IMR-90 (cell line): ENCODE data around the gene FRMD4B. TPM values are rescaled to one million over a fixed set of nuclear protein-coding genes. Genes with fewer than 3 reads are reported as not detected.

Source experiments
- ATAC-seq: fragments of 200-7000 bp; cut with Tn5 transposase; 2 replicates; pipeline ENCODE4 v1.9.1; 2020; ENCODE audit warnings: low read depth, mild to moderate bottlenecking, moderate library complexity
- BruUV-seq: library from RNA; stranded (reverse); fragments of 400-500 nt; replicated peaks from 2 replicates; lab custom pipeline; 2021; lab: Mats Ljungman, UMichigan
- CTCF ChIA-PET: fragments of 300-600 bp; formaldehyde crosslinking; extraction: SDS; loops from one replicate; lab custom pipeline; 2021; ENCODE audit warnings: antibody characterized with exemption; lab: Yijun Ruan, JAX
- POLR2A ChIA-PET: fragments of 300-600 bp; sonication (Branson Sonifier 250); formaldehyde crosslinking; loops from one replicate; lab custom pipeline; 2022; ENCODE audit warnings: antibody characterized with exemption; ENCODE audit not compliant: unreplicated experiment; lab: Charles Lee
- DNase-seq: peaks from one replicate; pipeline ENCODE4 v3.0.0; 2013
- H2AFZ ChIP-seq: replicated peaks from 2 replicates; pipeline ENCODE3; 2013; ENCODE audit warnings: low read length, mild to moderate bottlenecking; ENCODE audit not compliant: poor library complexity
- H2AK5ac ChIP-seq: 2 replicates; pipeline ENCODE4 v1.6.1; 2013; ENCODE audit warnings: low read depth, low read length, inconsistent platforms
- H2AK9ac ChIP-seq: replicated peaks from 2 replicates; pipeline ENCODE3; 2013; ENCODE audit warnings: mild to moderate bottlenecking, low read depth, low read length, moderate library complexity; ENCODE audit not compliant: poor library complexity
- H2BK120ac ChIP-seq: 2 replicates; pipeline ENCODE4 v1.6.1; 2013; ENCODE audit warnings: low read depth, low read length, inconsistent platforms
- H2BK15ac ChIP-seq: 3 replicates; pipeline ENCODE4 v1.6.1; 2013; ENCODE audit warnings: low read depth, low read length, inconsistent platforms
- H2BK20ac ChIP-seq: 2 replicates; pipeline ENCODE4 v1.6.1; 2013; ENCODE audit warnings: low read depth, mild to moderate bottlenecking, inconsistent platforms, low read length, moderate library complexity
- H2BK5ac ChIP-seq: 2 replicates; pipeline ENCODE4 v1.6.1; 2013; ENCODE audit warnings: mild to moderate bottlenecking, low read depth, low read length, inconsistent platforms; ENCODE audit not compliant: poor library complexity, severe bottlenecking
- H3K14ac ChIP-seq: replicated peaks from 2 replicates; pipeline ENCODE4 v1.6.1; 2013; ENCODE audit warnings: low read depth, low read length, inconsistent platforms
- H3K18ac ChIP-seq: 2 replicates; pipeline ENCODE4 v1.6.1; 2013; ENCODE audit warnings: low read depth, low read length, control low read depth
- H3K23ac ChIP-seq: 2 replicates; pipeline ENCODE4 v1.6.1; 2013; ENCODE audit warnings: low read depth, low read length, inconsistent platforms
- H3K27ac ChIP-seq: 2 replicates; pipeline ENCODE4 v1.5.1; 2013; ENCODE audit warnings: mild to moderate bottlenecking, control low read depth, low read length; ENCODE audit not compliant: insufficient read depth
- H3K27me3 ChIP-seq: 2 replicates; pipeline ENCODE4 v1.6.1; 2013; ENCODE audit warnings: low read length; ENCODE audit not compliant: control insufficient read depth, insufficient read depth
- H3K36me3 ChIP-seq: 2 replicates; pipeline ENCODE4 v1.6.1; 2013; ENCODE audit warnings: low read length, mixed read lengths; ENCODE audit not compliant: control insufficient read depth, insufficient read depth
- H3K4ac ChIP-seq: 2 replicates; pipeline ENCODE4 v1.6.1; 2013; ENCODE audit warnings: low read depth, low read length, inconsistent platforms
- H3K4me1 ChIP-seq: 2 replicates; pipeline ENCODE4 v1.6.1; 2013; ENCODE audit warnings: low read length, mixed read lengths; ENCODE audit not compliant: control insufficient read depth, insufficient read depth
- H3K4me2 ChIP-seq: 2 replicates; pipeline ENCODE4 v1.6.1; 2013; ENCODE audit warnings: low read depth, mild to moderate bottlenecking, control low read depth, low read length, moderate library complexity
- H3K4me3 ChIP-seq: 2 replicates; pipeline ENCODE4 v1.5.1; 2013; ENCODE audit warnings: low read depth, mild to moderate bottlenecking, control low read depth, low read length, moderate library complexity; ENCODE audit not compliant: insufficient read depth
- H3K56ac ChIP-seq: 2 replicates; pipeline ENCODE4 v1.6.1; 2013; ENCODE audit warnings: low read length, inconsistent platforms; ENCODE audit not compliant: insufficient read depth; ENCODE audit errors: extremely low read depth
- H3K79me1 ChIP-seq, 2 experiments: 2 replicates each; pipeline ENCODE4 v1.6.1; 2013; ENCODE audit warnings: low read length in 2 of 2, inconsistent platforms in 1 of 2, low read depth in 1 of 2
- H3K9ac ChIP-seq: 2 replicates; pipeline ENCODE4 v1.6.1; 2013; ENCODE audit warnings: low read depth, low read length, control low read depth
- H3K9me1 ChIP-seq: 2 replicates; pipeline ENCODE4 v1.6.1; 2013; ENCODE audit warnings: low read length, inconsistent platforms; ENCODE audit not compliant: insufficient read depth
- H3K9me3 ChIP-seq: 2 replicates; pipeline ENCODE4 v1.6.1; 2013; ENCODE audit warnings: low read length; ENCODE audit not compliant: control insufficient read depth, insufficient read depth
- H4K20me1 ChIP-seq: 2 replicates; pipeline ENCODE4 v1.6.1; 2013; ENCODE audit warnings: low read length, inconsistent platforms; ENCODE audit not compliant: insufficient read depth
- H4K5ac ChIP-seq: 2 replicates; pipeline ENCODE4 v1.6.1; 2013; ENCODE audit warnings: mild to moderate bottlenecking, low read depth, low read length, control low read depth
- H4K8ac ChIP-seq, 2 experiments: 2 replicates each; pipeline ENCODE4 v1.6.1; 2013; ENCODE audit warnings: low read depth in 2 of 2, low read length in 2 of 2, control low read depth in 1 of 2, inconsistent platforms in 1 of 2
- H4K91ac ChIP-seq: 2 replicates; pipeline ENCODE4 v1.6.1; 2013; ENCODE audit warnings: low read depth, low read length, inconsistent platforms; ENCODE audit not compliant: insufficient read depth
- CHD1 ChIP-seq: IDR thresholded peaks from 2 replicates; pipeline ENCODE4 v1.6.1; 2012; ENCODE audit warnings: low read depth, low read length, improper control_type of control experiment
- MXI1 ChIP-seq: IDR thresholded peaks from 2 replicates; pipeline ENCODE4 v1.6.1; 2012; ENCODE audit warnings: low read depth, mild to moderate bottlenecking, low read length, moderate library complexity, borderline replicate concordance
- NFE2L2 ChIP-seq: fragments of 150-350 bp; IDR thresholded peaks from 2 replicates; pipeline ENCODE4 v1.6.1; 2016; ENCODE audit warnings: low read depth, mild to moderate bottlenecking, low read length
- RAD21 ChIP-seq: IDR thresholded peaks from 2 replicates; pipeline ENCODE4 v1.6.1; 2012; ENCODE audit warnings: low read length, improper control_type of control experiment
- RFX5 ChIP-seq: IDR thresholded peaks from 2 replicates; pipeline ENCODE4 v1.8.0; 2012; ENCODE audit warnings: low read depth, mild to moderate bottlenecking, low read length, moderate library complexity
- SMC3 ChIP-seq: fragments of 150-350 bp; IDR thresholded peaks from 2 replicates; pipeline ENCODE4 v1.6.1; 2016; ENCODE audit warnings: low read depth, mild to moderate bottlenecking, antibody characterized with exemption, low read length, moderate library complexity
- WGBS, 2 experiments: methylation state at CpG; one replicate each; pipeline versions ENCODE4 v1.1.5 to v1.1.7; 2013; ENCODE audit warnings: missing lambda C conversion rate in 2 of 2; ENCODE audit not compliant: insufficient read length in 1 of 2; ENCODE audit errors: extremely low coverage in 2 of 2; 5-methylcytosine and 5-hydroxymethylcytosine counted together
- dilution Hi-C: fragments of 300-500 bp; cut with HindIII; formaldehyde crosslinking; loops from one replicate; pipeline ENCODE4 v1.14.3; 2018; ENCODE audit warnings: low sequenced_read_pairs; ENCODE audit not compliant: unreplicated experiment
- in situ Hi-C: fragments of 300-500 bp; cut with MboI; formaldehyde crosslinking; loops from 3 replicates; pipeline ENCODE4 v1.14.3; 2019; ENCODE audit warnings: low sequenced_read_pairs, inconsistent platforms, mixed read lengths
- intact Hi-C: fragments of 100-400 bp; cut with micrococcal nuclease; formaldehyde crosslinking; loops from 2 replicates; pipeline ENCODE4 v1.10.0; 2022
- polyA plus RNA-seq, 3 experiments: library from polyadenylated mRNA; depleted of rRNA; stranded (reverse); fragments of >200 nt; gene quantifications; 2 replicates each; pipeline ENCODE4 v1.2.3, GENCODE V29; 2012; ENCODE audit warnings: low replicate concordance in 1 of 3
- total RNA-seq: library from RNA; depleted of rRNA; stranded (reverse); fragments of >200 nt; gene quantifications from 2 replicates; pipeline ENCODE4 v1.2.3, GENCODE V29; 2012

Gene FRMD4B
- total and polyA plus RNA-seq, 2 of the 4 experiments (the other 2 are of a cell fraction): 0.14 to 0.36 TPM

- no TSS peak for BruUV-seq
- Histone ChIP-seq H3K18ac (no peak overlapping the region), H2AK5ac (no peak overlapping the region), H2BK20ac (no peak overlapping the region), H3K14ac (no peak overlapping the region), H3K4ac (no peak overlapping the region), H4K5ac (no peak overlapping the region), H4K8ac (no peak overlapping the region), H2AK9ac (no peak overlapping the region), H2BK120ac (no peak overlapping the region), H3K36me3 (no peaks in the 10 kb centered on the region), H3K9me1 (no peaks in the 10 kb centered on the region), H3K27ac (no peak overlapping the region), H3K4me3 (no peak overlapping the region), H3K4me1 (no peaks in the 10 kb centered on the region), H3K56ac (no peak overlapping the region), H3K9ac (no peak overlapping the region), H2BK5ac (no peak overlapping the region), H2AFZ (no peak overlapping the region), H3K9me3 (no peaks in the 10 kb centered on the region), H3K27me3 (peaks cover 1% of the 10 kb centered on the region), H3K23ac (no peak overlapping the region), H4K20me1 (no peaks in the 10 kb centered on the region), H2BK15ac (no peak overlapping the region), H3K79me1 (no peaks in the 10 kb centered on the region), H4K91ac (no peak overlapping the region), H3K4me2 (no peak overlapping the region)
- intact Hi-C loops (loop anchor here (1.0 to 2.0 kb wide), 2 partner anchors 249 to 289 kb away; no protein-coding TSS in a partner anchor), in situ Hi-C loops (no loop called here), dilution Hi-C loops (no loop called here)
- ATAC-seq (no peak), DNase-seq (no peak)
- ChIA-PET POLR2A (no interaction called here), CTCF (interaction anchor here (0.6 to 2.1 kb wide), 10 partner anchors 11 to 289 kb away, joined by 3 to 5 read pairs (median 4); no protein-coding TSS in a partner anchor)
- TF ChIP-seq SMC3 (no peak), RAD21 (no peak), CHD1 (no peak), MXI1 (no peak), NFE2L2 (no peak), RFX5 (no peak)
- WGBS, 2 experiments: no CpG with 5 or more reads among the region's 1 CpG
Observed at GRCh38 chr3:69409831-69410230, 23.9 kb upstream of the FRMD4B start.
